GM18511 (cell line): Measurements from ENCODE around the gene DENND4A.
"Not testable (repeated sequence)": the region's sequence is repeated elsewhere in the genome, so short reads cannot be mapped to it uniquely, and the experiment has no call there.

Experiments
- ATAC-seq: cut with Tn5 transposase; IDR thresholded peaks from one replicate; pipeline ENCODE4 v1.9.1; 2021; ENCODE audit warnings: mild to moderate bottlenecking, moderate library complexity; ENCODE audit not compliant: unreplicated experiment

DENND4A gene

GRCh38 chr15:65819563-65819960, 27.5 kb upstream of the DENND4A start:
- no peak for ATAC-seq

GRCh38 chr15:65818927-65819562, 27.0 kb upstream of the DENND4A start:
- peak; percentile 74 for ATAC-seq

GRCh38 chr15:65816441-65816840, 24.3 kb upstream of the DENND4A start:
- ATAC-seq = no peak

DNA sequence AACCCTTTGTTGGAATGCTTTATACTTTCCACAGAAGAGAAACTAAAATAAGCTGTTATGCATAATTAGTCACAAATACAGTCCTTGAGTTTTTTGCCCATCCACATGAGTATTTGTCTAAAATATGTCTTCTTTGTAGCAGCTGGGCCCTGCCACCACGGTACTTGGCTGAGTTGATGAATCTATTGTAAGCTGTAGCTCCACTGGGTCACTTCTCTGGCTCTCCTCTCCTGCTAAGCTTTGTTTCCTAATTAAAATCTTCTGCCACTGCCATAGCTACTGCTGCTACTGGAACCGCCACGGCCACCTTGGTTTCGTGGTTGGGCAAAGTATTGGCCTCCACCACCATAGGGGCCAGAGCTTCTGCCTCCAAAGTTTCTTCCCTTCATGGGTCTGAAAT, 23.9 kb upstream of the DENND4A start:
- not testable (repeated sequence) for ATAC-seq

GRCh38 chr15:65814271-65814670, 22.2 kb upstream of the DENND4A start:
- not testable (repeated sequence) for ATAC-seq

DNA sequence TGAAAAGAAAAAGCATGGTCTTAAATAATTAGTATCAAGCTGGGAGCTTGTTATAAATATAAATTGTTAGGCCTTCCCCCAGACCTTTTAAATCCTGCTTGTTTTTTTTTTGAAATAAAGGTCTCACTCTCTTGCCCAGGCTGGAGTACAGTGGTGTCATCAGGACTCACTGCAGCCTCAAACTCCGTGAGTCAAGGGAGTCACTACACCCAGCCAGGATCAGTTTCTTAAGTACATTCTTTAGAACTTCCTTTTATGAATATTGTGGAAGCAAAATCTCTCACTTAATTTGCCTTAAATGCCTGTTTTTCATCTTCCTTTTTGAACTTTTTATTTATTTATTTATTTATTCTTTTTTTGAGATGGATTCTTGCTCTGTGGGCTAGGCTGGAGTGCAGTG, 20.8 kb upstream of the DENND4A start:
- ATAC-seq = no peak

GRCh38 chr15:65812467-65812866, 20.4 kb upstream of the DENND4A start:
- no peak for ATAC-seq

- no peak for ATAC-seq
Measured at GRCh38 chr15:65811835-65812234, 19.7 kb upstream of the DENND4A start.

GRCh38 chr15:65811011-65811733, 19.1 kb upstream of the DENND4A start:
- ATAC-seq = not testable (repeated sequence)

DNA sequence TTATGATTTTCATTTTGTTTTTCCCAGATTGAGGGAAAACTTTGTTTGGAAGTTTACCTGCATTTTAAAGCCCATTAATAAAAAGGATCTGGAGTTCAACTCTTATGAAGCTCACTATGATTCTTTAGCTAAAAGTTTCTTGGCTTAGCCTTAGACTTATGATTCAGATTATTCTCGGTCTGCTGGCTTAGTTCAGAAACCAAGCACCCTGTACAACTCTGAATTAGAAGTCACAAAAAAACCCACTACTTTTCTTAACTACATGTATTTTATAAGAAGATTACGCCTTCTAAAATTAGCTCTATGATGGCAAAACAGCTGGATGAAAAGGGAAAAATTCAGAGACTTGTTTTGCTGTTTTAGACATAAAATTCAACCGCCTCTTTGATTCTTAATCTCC, 14.3 kb upstream of the DENND4A start:
- ATAC-seq = no peak

DNA sequence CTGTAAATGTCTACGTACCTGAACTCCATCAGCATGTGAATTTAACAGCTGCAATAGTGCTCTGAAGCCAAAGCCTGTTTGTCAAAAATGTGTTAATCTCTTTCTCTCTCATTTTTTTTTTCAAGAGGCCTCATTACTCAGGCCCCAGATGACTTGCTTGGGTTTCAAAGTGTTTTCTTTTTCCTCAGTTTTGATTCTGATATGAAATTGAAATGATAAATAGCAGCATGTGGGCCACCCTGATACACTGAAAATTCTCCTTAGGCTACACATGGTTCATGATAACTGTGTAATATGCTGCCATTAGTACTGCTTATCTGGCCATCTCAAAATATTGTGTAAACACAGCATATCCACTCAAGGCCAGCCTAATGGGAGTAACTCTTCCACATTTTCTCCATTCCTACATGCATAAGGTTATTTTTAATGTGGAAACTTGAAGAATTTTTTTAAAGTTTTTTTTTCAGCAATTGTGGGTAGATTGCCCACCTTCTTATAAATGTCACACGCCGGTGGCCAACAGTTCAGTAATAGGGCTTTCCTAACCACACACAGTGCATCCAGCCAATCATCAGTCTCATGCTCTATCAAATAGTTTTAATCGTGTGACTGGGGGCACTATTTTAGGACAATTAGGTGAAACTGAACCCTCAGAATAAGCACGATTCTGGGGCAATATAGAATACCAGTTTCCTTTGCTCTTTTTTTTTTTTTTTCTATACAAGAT, 13.1 kb upstream of the DENND4A start:
- ATAC-seq = no peak

DNA sequence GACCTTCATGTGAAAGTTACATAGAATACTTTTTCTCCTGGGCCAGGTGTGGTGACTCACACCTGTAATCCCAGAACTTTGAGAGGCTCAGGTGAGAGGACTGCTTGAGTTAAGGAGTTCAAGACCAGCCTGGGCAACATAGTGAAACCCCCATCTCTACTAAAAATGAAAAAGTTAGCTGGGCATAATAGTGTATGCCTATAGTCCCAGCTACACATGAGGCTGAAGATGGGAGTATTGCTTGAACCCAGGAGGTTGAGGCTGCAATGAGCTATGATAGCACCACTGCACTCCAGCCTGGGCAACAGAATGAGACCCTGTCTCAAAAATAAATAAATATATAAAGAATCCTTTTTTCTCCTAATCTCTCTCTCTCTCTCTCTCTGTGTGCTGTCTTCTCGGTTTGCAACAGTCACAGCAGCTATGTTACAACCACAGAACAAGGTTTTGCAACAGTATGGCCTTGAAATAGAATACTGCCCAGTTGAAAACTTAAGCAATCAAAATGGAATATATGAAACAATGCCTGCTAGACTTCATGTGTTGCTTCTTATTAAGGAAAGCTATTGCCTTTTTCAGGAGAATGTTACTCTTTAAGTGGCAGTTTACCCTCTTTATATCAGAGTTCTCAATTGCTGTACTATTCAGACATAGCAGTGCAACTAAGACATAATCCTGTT, 12.3 kb upstream of the DENND4A start:
- ATAC-seq = no peak

GRCh38 chr15:65801229-65801805, 9.2 kb upstream of the DENND4A start:
- no peak for ATAC-seq

GRCh38 chr15:65796610-65797078, 4.6 kb upstream of the DENND4A start:
- no peak for ATAC-seq

GRCh38 chr15:65795663-65796216, 3.6 kb upstream of the DENND4A start:
- no peak for ATAC-seq

DNA sequence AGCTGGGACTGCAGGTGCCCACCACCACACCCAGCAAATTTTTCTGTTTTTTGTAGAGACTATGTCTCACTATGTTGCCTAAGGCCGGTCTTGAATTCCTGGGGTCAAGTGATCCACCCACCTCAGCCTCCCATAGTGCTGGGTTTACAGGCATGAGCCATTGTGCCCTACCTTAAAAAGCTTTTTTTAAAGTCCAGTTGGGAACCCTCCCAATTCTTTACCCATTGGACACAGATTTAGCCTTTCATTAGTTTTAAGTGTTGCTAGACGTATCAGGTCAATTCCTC, 1.7 kb upstream of the DENND4A start:
- ATAC-seq = no peak

DNA sequence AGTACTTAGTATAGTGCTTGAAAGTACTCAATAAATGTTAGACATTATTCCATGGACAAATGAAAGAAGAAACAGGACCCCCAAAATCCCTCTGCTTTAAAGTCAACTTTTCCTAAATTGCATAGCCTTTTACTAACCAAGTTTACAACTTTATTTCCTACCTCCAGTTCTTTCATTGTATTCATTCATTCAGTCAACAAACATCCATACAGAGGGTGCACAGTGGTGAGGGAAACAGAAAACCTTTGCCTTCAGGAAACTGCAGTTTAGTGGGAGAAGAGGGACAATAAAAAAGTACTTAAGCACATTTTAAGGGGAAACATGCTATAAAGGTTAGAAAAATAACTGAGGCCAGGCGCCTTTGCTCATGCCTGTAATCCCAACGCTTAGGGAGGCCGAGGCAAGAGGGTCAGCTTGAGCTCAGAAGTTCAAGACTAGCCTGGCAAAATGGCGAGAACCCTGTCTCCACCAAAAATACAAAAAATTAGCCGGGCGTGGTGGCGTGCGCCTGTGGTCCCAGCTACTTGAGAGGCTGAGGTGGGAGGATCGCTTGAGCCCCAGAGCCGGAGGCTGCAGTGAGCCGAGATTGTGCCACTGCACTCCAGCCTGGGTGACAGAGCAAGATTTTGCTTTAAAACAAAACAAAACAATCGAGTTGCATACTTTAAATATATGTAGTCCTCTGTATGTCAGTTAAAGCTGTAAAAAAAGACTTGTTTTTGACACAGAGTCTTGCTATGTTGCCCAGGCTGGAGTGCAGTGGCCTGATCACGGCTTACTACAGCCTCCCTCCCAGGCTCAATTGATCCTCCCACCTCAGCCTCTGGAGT, 1.1 kb upstream of the DENND4A start:
- ATAC-seq = no peak

DNA sequence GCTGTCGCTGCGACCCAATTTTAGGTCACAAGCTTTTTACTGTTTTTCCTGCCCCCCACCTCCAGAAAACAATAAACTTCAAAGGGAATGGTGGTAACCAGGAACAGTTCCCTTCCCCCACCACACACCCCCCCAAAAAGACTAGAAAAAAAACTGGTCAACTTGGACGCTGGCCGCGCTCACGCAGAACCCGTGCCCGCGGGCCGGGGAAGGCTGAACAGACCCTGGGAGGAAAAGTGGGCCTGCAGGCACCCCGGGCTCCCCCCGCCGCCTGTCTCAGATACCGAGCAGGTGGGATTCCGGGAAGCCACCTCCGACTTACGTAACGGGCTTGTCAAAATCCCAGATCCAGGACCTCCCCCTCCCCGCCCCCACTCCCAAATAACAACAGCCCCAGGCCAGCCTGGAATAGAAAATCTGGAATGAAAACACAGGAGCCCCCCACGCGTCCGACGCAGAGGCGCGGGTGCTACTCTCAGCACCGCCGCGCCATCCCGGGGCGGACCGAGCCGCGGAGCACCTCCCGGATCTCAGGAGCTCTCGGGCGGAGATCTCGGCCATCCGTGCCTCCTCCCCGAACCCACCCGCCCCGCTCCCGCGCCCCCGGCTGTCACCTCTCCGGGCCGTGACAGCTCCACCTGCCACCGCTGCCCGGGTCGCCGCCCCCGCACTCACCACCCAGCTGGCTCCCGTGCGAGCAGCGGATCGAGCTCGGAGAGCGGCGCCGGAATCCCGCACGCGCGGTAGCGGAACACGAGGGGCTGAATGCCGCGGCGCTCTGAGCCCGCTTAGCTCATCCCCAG, 557 bp downstream of the DENND4A start:
- no peak for ATAC-seq

DNA sequence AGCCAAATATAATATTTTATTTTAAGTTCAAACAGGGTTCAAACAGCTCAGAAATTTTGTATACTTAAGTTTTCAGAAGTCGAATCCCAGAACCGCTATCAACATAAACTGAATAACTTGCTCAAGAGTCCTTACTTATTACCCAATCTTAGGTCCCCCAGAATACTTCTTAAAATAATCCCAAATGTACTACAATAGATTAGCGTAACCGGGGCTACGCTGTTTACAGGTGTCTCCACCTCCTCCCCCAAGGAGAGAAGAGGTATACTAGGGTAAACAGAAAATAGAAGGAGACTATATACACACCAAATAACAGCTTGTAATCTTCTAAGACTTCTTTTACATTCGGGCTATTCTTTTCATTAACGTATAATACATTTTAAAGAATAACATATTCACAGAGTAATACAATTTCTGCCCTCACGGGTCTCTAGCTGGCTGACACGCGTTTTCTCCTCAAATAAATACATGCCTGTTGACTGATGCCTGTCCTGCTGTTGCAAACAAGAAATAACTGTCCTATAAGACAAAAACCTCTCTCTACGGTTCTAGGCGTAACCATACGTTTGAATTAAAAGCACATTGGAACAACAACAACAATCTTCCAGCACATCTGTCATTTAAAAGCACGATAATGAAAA, 1.3 kb downstream of the DENND4A start:
- no peak for ATAC-seq
